Measurements from ENCODE around the gene IBTK. TPM values are rescaled to one million over a fixed set of nuclear protein-coding genes. Genes with fewer than 3 reads are reported as not detected.
"Not testable (repeated sequence)": the region's sequence is repeated elsewhere in the genome, so short reads cannot be mapped to it uniquely, and the experiment has no call there.

Gene IBTK
- total RNA-seq, 1 donor from 2014 or later, result 24.8 TPM

DNA sequence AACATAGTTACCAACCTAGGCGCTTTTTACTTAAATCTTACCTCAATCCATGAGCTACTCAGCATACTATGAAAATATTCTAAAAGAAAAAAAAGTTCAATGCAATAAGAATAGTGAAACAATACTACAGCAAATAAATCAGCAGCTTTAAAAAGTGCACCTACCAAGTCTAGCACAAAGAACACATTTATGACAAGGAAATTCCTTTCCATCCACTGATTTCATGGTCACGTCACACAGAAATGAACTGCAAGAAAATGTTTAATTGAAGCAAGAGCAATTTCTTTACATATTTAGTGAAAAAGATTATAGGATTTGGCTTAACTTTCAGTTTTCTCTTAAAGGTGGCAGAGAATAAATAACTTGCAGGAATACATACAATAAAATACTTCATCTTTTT is 36.2 kb downstream of the IBTK start:
- peaks cover 1% of the 10 kb centered on the region for H3K27me3 Mint-ChIP-seq (ENCODE audit: unreplicated experiment)
- H3K4me1 Mint-ChIP-seq (ENCODE audit: unreplicated experiment), result peaks cover 7% of the 10 kb centered on the region
- peaks cover 22% of the 10 kb centered on the region for H3K36me3 Mint-ChIP-seq (ENCODE audit: low read depth, unreplicated experiment)
- TF ChIP-seq CTCF (IDR thresholded peaks at IDR 0.05; ENCODE audit: unreplicated experiment), result no peak
- no peaks in the 10 kb centered on the region for H3K9me3 Mint-ChIP-seq (ENCODE audit: unreplicated experiment)
- DNase-seq (ENCODE audit: low spot score), result no peak
- no peak overlapping the region for H3K27ac Mint-ChIP-seq (ENCODE audit: unreplicated experiment)
- H3K4me3 Mint-ChIP-seq (ENCODE audit: unreplicated experiment), result no peak overlapping the region

GRCh38 chr6:82208913-82209312 is 38.6 kb downstream of the IBTK start:
- Mint-ChIP-seq H3K9me3 (ENCODE audit: unreplicated experiment) (no peaks in the 10 kb centered on the region), H3K27me3 (ENCODE audit: unreplicated experiment) (peaks cover 1% of the 10 kb centered on the region), H3K4me1 (ENCODE audit: unreplicated experiment) (peaks cover 20% of the 10 kb centered on the region), H3K36me3 (ENCODE audit: low read depth, unreplicated experiment) (peaks cover 18% of the 10 kb centered on the region), H3K27ac (ENCODE audit: unreplicated experiment) (no peak overlapping the region), H3K4me3 (ENCODE audit: unreplicated experiment) (no peak overlapping the region)
- no peak for DNase-seq (ENCODE audit: low spot score)
- TF ChIP-seq CTCF (IDR thresholded peaks at IDR 0.05; ENCODE audit: unreplicated experiment), result no peak

DNA sequence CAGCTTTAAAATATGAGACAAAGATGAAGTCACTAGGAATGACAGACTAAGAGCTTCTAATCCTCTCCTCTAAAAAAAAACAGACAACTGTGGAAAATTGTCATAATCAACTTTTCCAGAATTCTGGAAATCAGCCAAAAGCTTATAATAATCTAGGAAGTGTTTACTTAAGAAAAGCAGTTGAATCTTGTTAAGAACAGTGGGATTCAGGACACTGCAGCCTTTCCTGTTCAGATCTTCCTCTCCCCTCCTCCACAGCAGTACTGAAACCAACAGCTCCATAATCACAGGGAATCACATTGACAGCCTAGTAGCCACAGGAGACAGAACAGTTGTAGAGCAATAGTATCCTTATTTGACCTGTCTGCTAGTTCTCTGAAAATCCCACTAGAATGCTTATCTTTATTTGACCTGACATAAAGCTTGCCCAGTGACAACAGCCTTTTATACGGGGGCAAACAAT is 41.6 kb downstream of the IBTK start:
- no peak overlapping the region for H3K4me3 Mint-ChIP-seq (ENCODE audit: unreplicated experiment)
- no peak for DNase-seq (ENCODE audit: low spot score)
- no peaks in the 10 kb centered on the region for H3K9me3 Mint-ChIP-seq (ENCODE audit: unreplicated experiment)
- no peak for TF ChIP-seq CTCF (IDR thresholded peaks at IDR 0.05; ENCODE audit: unreplicated experiment)
- H3K36me3 Mint-ChIP-seq (ENCODE audit: low read depth, unreplicated experiment), result peaks cover 9% of the 10 kb centered on the region
- H3K4me1 Mint-ChIP-seq (ENCODE audit: unreplicated experiment), result peaks cover 21% of the 10 kb centered on the region
- H3K27me3 Mint-ChIP-seq (ENCODE audit: unreplicated experiment), result peaks cover 1% of the 10 kb centered on the region
- H3K27ac Mint-ChIP-seq (ENCODE audit: unreplicated experiment), result peak overlapping the region; percentile 11

DNA sequence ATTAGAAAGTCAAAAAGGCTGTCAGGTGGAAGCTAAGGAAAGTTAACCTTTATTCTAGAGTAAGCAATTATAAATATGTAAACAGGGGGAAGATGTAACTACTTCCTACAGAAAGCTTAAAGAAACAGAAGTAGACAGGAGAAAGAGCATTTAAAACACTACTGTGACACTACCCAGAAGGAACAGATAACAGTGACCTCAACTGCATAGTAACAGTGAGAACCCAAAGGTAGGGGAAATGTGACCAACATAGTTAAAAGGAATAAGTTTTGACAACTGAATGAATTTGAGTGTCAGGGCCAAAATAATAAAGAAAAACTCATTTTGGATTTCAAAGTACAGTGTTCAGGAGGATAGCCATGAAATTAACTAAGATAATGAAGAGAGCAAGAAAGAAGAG is 43.5 kb downstream of the IBTK start:
- peaks cover 11% of the 10 kb centered on the region for H3K36me3 Mint-ChIP-seq (ENCODE audit: low read depth, unreplicated experiment)
- peaks cover 1% of the 10 kb centered on the region for H3K27me3 Mint-ChIP-seq (ENCODE audit: unreplicated experiment)
- H3K27ac Mint-ChIP-seq (ENCODE audit: unreplicated experiment), result no peak overlapping the region
- H3K4me1 Mint-ChIP-seq (ENCODE audit: unreplicated experiment), result peaks cover 21% of the 10 kb centered on the region
- H3K9me3 Mint-ChIP-seq (ENCODE audit: unreplicated experiment), result no peaks in the 10 kb centered on the region
- TF ChIP-seq CTCF (IDR thresholded peaks at IDR 0.05; ENCODE audit: unreplicated experiment), result no peak
- DNase-seq (ENCODE audit: low spot score), result no peak
- H3K4me3 Mint-ChIP-seq (ENCODE audit: unreplicated experiment), result no peak overlapping the region

DNA sequence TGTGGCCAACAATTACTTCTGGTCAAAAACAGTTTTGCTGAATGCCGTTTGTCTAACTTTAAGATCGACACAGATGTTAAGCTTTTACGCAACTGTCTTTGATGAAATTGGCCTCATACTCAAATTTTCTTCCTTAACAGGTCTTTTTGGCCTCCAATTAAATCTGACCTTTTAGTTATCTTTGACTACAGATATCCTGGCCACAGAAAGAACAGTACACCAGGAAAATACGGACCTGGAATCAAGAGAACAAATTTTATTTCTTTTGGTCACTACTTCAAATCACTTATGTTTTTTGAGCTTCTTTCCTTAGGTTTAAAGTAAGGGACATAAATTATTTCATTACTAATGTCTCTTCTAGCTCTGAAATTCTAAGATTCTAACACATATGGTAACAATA is 49.8 kb downstream of the IBTK start:
- DNase-seq (ENCODE audit: low spot score), result no peak
- H3K9me3 Mint-ChIP-seq (ENCODE audit: unreplicated experiment), result no peaks in the 10 kb centered on the region
- H3K4me3 Mint-ChIP-seq (ENCODE audit: unreplicated experiment), result no peak overlapping the region
- H3K27ac Mint-ChIP-seq (ENCODE audit: unreplicated experiment), result no peak overlapping the region
- no peaks in the 10 kb centered on the region for H3K4me1 Mint-ChIP-seq (ENCODE audit: unreplicated experiment)
- no peaks in the 10 kb centered on the region for H3K27me3 Mint-ChIP-seq (ENCODE audit: unreplicated experiment)
- TF ChIP-seq CTCF (IDR thresholded peaks at IDR 0.05; ENCODE audit: unreplicated experiment), result no peak
- peaks cover 15% of the 10 kb centered on the region for H3K36me3 Mint-ChIP-seq (ENCODE audit: low read depth, unreplicated experiment)

GRCh38 chr6:82197245-82197644 is 50.3 kb downstream of the IBTK start:
- H3K9me3 Mint-ChIP-seq (ENCODE audit: unreplicated experiment); H3K27me3 Mint-ChIP-seq (ENCODE audit: unreplicated experiment); H3K4me1 Mint-ChIP-seq (ENCODE audit: unreplicated experiment); DNase-seq (ENCODE audit: low spot score); H3K4me3 Mint-ChIP-seq (ENCODE audit: unreplicated experiment); H3K27ac Mint-ChIP-seq (ENCODE audit: unreplicated experiment): not testable (repeated sequence)
- H3K36me3 Mint-ChIP-seq (ENCODE audit: low read depth, unreplicated experiment), result peaks cover 15% of the 10 kb centered on the region

Data from endothelial cell (in vitro differentiated cells).